Stimulated activated CD8-positive, alpha-beta memory T cell treated with anti-CD3 and anti-CD28 coated beads, Interleukin-15, amount 100 ng/mL, for 48 hours (primary cell): Measurements from ENCODE around the gene STBD1.
A peak's percentile ranks its signal among the peaks of the same experiment; 100 is the strongest.
"Not testable (repeated sequence)": the region's sequence is repeated elsewhere in the genome, so short reads cannot be mapped to it uniquely, and the experiment has no call there.

Experiments
- DNase-seq, 2 donors: peaks; one replicate each; pipeline ENCODE4 v3.0.0-alpha.2; 2020; ENCODE audit warnings: low read depth in 2 of 2

The STBD1 gene

DNA sequence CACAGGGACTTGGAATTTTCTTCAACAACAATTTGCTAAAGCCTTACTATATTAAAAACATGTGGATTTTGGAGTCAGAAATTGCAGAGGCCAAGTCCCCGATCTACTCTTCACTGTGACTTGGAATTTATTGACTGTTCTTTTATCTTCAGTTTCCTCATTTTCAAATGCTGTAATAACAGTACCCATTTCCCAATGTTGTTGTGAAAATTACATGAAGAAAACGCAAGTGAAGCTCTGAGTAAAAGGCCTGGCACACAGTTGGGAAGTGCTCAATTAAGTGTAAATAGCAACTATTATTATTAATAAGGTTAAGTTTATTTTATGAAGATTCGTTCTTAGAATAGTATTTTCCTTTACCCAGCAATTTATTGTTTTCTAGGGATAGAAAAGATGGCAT, 15.7 kb downstream of the STBD1 start:
- no peak for DNase-seq

- no peak for DNase-seq
These were observed 18.5 kb downstream of the STBD1 start for GRCh38 chr4:76325072-76325471.

DNA sequence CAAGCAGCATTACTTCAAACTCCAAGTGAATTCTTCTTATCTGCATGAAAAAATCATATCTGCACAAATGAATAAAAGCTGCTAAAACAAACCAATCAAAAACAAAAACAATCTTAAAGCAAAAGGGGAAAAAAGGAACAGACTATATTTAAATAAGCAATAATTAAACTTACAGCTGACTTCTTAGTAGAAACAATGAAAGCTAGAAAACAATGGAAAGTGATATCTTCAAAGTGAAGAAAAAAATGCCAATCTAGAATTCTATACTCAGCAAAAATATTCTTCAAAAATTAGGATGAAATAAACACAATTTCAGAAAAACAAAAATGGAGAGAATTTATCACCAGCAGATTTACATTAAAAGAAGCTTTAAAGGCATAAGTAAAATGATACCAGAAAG, 20.0 kb downstream of the STBD1 start:
- no peak for DNase-seq

GRCh38 chr4:76334885-76335284, 28.4 kb downstream of the STBD1 start:
- no peak for DNase-seq

DNA sequence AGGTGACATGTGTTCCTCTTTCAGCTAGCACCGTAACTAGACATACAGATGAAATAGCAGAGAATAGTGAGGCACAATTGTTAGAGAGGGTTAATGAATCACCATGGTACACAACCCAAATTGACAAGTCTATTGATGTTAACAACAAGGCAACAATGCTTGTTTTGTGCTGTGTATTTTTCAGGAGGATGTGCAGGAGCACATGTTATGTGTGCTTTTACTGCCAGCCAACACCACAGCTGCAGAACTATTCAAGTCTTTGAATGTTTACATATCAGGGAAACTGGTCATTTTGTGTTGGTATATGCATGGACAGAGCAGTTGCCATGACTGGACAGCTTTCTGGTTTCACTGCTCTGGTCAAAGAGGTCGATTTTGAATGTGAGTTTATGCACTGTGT, 32.8 kb downstream of the STBD1 start:
- no peak for DNase-seq

DNA sequence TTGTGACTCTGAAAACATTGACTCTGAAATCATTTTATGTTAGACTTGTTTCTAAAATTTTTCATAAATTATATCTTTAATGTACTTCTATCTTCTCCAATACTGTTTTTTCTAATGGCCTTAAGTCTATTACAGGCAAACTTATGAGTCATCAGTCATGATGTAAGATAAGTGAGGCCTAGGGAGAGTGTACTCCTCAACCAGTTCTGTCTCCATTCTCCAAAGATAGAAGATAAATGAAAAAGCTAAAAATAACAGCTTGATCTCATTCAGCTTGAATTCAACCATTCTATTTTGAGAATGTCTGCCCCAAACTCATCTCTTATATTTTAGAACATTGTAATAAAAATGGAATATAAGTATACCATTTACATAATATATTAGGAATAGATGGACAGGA, 34.5 kb downstream of the STBD1 start:
- no peak for DNase-seq

GRCh38 chr4:76342191-76342590, 35.7 kb downstream of the STBD1 start:
- no peak for DNase-seq

GRCh38 chr4:76342803-76343202, 36.3 kb downstream of the STBD1 start:
- DNase-seq: no peak

DNA sequence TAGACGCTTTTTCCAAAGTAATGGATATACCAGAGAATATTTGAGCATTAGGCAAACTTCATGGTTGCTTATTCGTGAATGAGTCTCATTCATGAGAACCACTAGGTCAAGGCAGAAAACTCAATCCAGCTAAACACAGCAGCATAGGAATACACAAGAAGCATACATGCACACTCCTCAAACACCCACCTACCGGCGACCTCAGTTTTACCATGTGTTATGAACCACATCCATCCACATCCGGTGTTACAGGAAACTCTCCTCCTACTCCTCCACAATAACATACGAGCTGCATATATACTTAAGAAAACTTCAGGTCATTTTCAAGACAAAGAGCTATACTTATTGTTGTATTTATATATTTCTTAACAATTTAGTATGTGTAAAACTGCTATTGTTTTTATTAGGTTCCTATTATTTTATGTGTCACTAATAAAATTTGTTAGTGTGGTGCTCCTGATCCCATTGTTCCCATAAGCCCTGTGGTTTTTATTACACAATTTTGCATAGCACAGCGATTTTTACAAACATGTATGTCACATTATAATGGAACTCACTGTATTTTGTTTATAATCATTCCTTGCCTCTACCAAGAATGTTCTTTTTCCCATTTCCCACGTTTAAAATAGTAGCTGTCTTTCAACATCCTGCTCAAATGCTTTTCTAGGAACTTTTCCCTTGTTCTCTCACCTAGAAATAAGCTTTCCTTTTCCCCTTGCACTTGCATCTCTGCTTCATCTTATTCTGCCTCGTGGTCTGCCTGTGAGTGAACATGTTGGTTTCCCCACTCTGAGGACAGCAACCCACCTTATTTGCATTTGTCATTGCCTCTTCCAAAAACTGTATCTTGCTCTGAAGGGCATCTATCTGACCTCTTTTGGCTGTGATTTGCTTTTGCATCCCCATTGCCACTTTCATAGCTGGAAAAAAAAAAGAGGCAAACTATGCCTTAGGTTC, 48.3 kb downstream of the STBD1 start:
- DNase-seq: peak in 1 of 2 donors; percentile 14

DNA sequence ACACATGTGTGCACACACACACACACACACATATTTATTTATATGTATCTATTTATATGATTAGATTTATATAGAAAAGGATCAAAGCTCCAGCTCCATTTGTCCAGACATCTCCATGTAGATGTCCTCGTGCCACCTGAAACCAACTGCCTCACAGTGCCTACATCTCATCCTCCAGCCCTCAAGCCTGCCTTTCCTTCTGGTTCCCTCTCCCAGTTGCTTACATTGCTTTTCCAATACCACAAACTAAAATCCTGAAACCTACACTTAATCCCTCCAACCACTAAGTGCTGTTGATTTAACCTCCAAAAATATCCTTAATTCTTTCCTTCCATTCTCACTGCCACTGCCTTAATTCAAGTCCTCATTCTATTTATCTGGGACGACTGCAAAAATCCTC, 51.4 kb downstream of the STBD1 start:
- no peak for DNase-seq

DNA sequence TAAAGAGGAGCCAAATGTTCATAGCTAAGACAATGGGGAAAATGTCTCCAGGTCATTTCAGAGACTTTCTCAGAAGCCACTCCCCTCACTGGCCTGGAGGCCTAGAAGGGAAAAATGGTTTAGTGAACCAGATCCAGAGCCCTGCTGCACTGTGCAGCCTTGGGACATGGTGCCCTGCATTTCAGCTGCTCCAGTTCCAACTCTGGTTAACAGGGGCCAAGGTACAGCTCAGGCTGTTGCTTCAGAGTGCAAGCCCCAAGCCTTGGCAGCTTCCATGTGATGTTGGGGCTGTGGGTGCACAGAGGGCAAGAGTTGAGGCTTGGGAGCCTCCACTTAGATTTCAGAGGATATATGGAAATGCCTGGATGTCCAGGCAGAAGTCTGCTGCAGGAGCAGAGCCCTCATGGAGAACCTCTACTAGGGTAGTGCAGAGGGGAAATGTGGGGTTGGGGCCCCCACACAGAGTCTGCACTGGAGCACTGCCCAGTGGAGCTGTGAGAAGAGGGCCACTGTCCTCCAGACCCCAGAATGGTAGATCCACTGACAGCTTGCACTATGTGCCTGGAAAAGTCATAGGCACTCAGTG, 53.4 kb downstream of the STBD1 start:
- DNase-seq: not testable (repeated sequence)
